DOHH2 (cell line): ENCODE data around the gene CDK19.
"Not testable (repeated sequence)": the region's sequence is repeated elsewhere in the genome, so short reads cannot be mapped to it uniquely, and the experiment has no call there.

Experiments
- H3F3A ChIP-seq: fragments of 200-600 bp; sonication (generic), shearing (Covaris generic); 2 replicates; pipeline ENCODE4 v1.6.0; 2016; ENCODE audit warnings: antibody characterized with exemption, mild to moderate bottlenecking; ENCODE audit not compliant: control insufficient read depth, insufficient read depth
- H3K27ac ChIP-seq: fragments of 200-600 bp; sonication (generic); 2 replicates; pipeline ENCODE4 v1.5.1; 2014; ENCODE audit warnings: low read depth, mild to moderate bottlenecking, low read length, moderate library complexity
- H3K27me3 ChIP-seq: fragments of 200-600 bp; sonication (generic); 2 replicates; pipeline ENCODE4 v1.6.1; 2014; ENCODE audit warnings: mild to moderate bottlenecking, low read length, mixed read lengths; ENCODE audit not compliant: control insufficient read depth
- H3K36me3 ChIP-seq: fragments of 200-600 bp; sonication (generic); 2 replicates; pipeline ENCODE4 v1.6.1; 2014; ENCODE audit warnings: mild to moderate bottlenecking, low read length, moderate library complexity, mixed read lengths; ENCODE audit not compliant: control insufficient read depth
- H3K4me1 ChIP-seq: fragments of 200-600 bp; sonication (generic); 2 replicates; pipeline ENCODE4 v1.6.1; 2014; ENCODE audit warnings: mild to moderate bottlenecking, low read length, mixed read lengths; ENCODE audit not compliant: control insufficient read depth
- H3K4me2 ChIP-seq: fragments of 200-600 bp; sonication (generic); 2 replicates; pipeline ENCODE4 v1.6.0; 2014; ENCODE audit warnings: mild to moderate bottlenecking, low read length, moderate library complexity
- H3K4me3 ChIP-seq: fragments of 200-600 bp; sonication (generic); 2 replicates; pipeline ENCODE4 v1.5.1; 2014; ENCODE audit warnings: mild to moderate bottlenecking, low read length, mixed read lengths
- H3K79me2 ChIP-seq: fragments of 200-600 bp; sonication (generic); 2 replicates; pipeline ENCODE4 v1.6.1; 2014; ENCODE audit warnings: mild to moderate bottlenecking, low read length, mixed read lengths; ENCODE audit not compliant: control insufficient read depth
- H3K9me2 ChIP-seq: fragments of 200-600 bp; sonication (generic); replicated peaks from 2 replicates; pipeline ENCODE4 v1.6.1; 2014; ENCODE audit warnings: mild to moderate bottlenecking, low read length, mixed read lengths; ENCODE audit not compliant: control insufficient read depth
- H3K9me3 ChIP-seq: fragments of 200-600 bp; sonication (generic); 2 replicates; pipeline ENCODE4 v1.6.1; 2014; ENCODE audit warnings: antibody characterized with exemption, low read length, mixed read lengths; ENCODE audit not compliant: control insufficient read depth, insufficient read depth
- H4K20me1 ChIP-seq: fragments of 200-600 bp; sonication (generic); 2 replicates; pipeline ENCODE4 v1.6.0; 2014; ENCODE audit warnings: low read depth, mild to moderate bottlenecking, antibody characterized with exemption, low read length, moderate library complexity; ENCODE audit not compliant: control insufficient read depth, insufficient read depth
- CTCF ChIP-seq: fragments of 200-600 bp; sonication (generic); IDR thresholded peaks from one replicate; pipeline ENCODE4 v1.5.1; 2014; ENCODE audit warnings: antibody characterized with exemption, mild to moderate bottlenecking, low read depth, low read length; ENCODE audit not compliant: poor library complexity, severe bottlenecking
- EZH2phosphoT487 ChIP-seq: fragments of 200-600 bp; sonication (generic); IDR thresholded peaks from 2 replicates; pipeline ENCODE4 v1.6.1; 2017; ENCODE audit warnings: borderline replicate concordance, mild to moderate bottlenecking, antibody characterized with exemption, low read length, moderate library complexity, mixed read lengths

CDK19 gene

GRCh38 chr6:110728501-110728900 lies 86.8 kb downstream of the CDK19 start:
- no peak overlapping the region for H3K4me2 ChIP-seq
- TF ChIP-seq CTCF (no peak), EZH2phosphoT487 (no peak)
- H3K36me3 ChIP-seq = no peaks in the 10 kb centered on the region

GRCh38 chr6:110723017-110723416 lies 92.3 kb downstream of the CDK19 start:
- no peak overlapping the region for H3K4me3 ChIP-seq
- H3F3A ChIP-seq = no peaks in the 10 kb centered on the region
- H4K20me1 ChIP-seq = no peaks in the 10 kb centered on the region
- H3K79me2 ChIP-seq = no peaks in the 10 kb centered on the region
- no peaks in the 10 kb centered on the region for H3K4me1 ChIP-seq
- no peak for TF ChIP-seq CTCF
- no peak for TF ChIP-seq EZH2phosphoT487
- no peaks in the 10 kb centered on the region for H3K36me3 ChIP-seq
- no peak overlapping the region for H3K27ac ChIP-seq
- H3K9me2 ChIP-seq = no peaks in the 10 kb centered on the region
- no peak overlapping the region for H3K4me2 ChIP-seq
- no peaks in the 10 kb centered on the region for H3K27me3 ChIP-seq
- H3K9me3 ChIP-seq = no peaks in the 10 kb centered on the region

More at GRCh38 chr6:110728501-110728900, 86.8 kb downstream of the CDK19 start:
- Histone ChIP-seq H3K27ac (no peak overlapping the region), H3K9me3 (no peaks in the 10 kb centered on the region), H3F3A (no peaks in the 10 kb centered on the region), H3K9me2 (no peaks in the 10 kb centered on the region), H3K4me3 (no peak overlapping the region), H3K27me3 (no peaks in the 10 kb centered on the region), H4K20me1 (no peaks in the 10 kb centered on the region), H3K4me1 (0 out of 2 replicates have a peak, but pooled peaks cover 2% of the 10 kb centered on the region), H3K79me2 (no peaks in the 10 kb centered on the region)

GRCh38 chr6:110720066-110720465 lies 95.2 kb downstream of the CDK19 start:
- Histone ChIP-seq H3K79me2 (no peaks in the 10 kb centered on the region), H3K9me2 (no peaks in the 10 kb centered on the region), H3K4me1 (no peaks in the 10 kb centered on the region), H3K4me3 (no peak overlapping the region), H3K9me3 (no peaks in the 10 kb centered on the region), H3K27ac (no peak overlapping the region), H3F3A (no peaks in the 10 kb centered on the region), H4K20me1 (no peaks in the 10 kb centered on the region), H3K36me3 (no peaks in the 10 kb centered on the region), H3K4me2 (no peak overlapping the region), H3K27me3 (no peaks in the 10 kb centered on the region)
- TF ChIP-seq CTCF = no peak

- not testable (repeated sequence) for H3K9me3 ChIP-seq, H3K79me2 ChIP-seq, H3K36me3 ChIP-seq, H3K27me3 ChIP-seq, H3F3A ChIP-seq, H3K27ac ChIP-seq, H4K20me1 ChIP-seq, H3K4me3 ChIP-seq, H3K4me2 ChIP-seq, H3K4me1 ChIP-seq, H3K9me2 ChIP-seq
Observed at GRCh38 chr6:110719601-110720000, 95.7 kb downstream of the CDK19 start.
